ENCODE measurements around the gene EMX1.

- no peak for TF ChIP-seq CTCF (conservative IDR thresholded peaks at IDR 0.05)
- no peak for TF ChIP-seq EZH2 (IDR thresholded peaks at IDR 0.05; ENCODE audit: low read depth)
These were observed 43.0 kb downstream of the EMX1 start for GRCh38 chr2:72959995-72960981.
